SHP77 treated with DMSO at 0.1 percent for 48 hours (cell line): ENCODE results near the gene NAALADL2.
"Not testable (repeated sequence)": the region's sequence is repeated elsewhere in the genome, so short reads cannot be mapped to it uniquely, and the experiment has no call there.

Experiments
- DNase-seq: peaks from one replicate; lab custom pipeline; 2025; lab: John Stamatoyannopoulos, UW

The NAALADL2 gene

DNA sequence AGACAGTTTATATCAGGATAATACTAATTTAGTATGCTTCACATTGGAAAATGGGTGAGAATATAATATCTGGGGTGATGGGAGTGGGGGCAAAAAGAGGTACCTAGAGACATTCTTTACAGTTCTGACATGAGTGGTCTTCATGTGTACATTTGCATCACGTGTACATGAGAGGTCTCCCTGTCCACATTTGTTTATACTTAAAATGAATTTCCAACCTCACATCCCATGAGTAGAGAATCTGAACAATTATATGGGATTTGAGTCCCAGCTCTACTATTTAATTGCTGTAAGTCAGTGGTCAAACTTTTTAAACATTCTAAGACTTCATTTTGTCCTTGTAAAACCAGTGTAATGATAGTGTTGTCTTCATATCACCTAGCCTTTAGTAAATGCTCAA, 408.4 kb downstream of the NAALADL2 start:
- no peak for DNase-seq

DNA sequence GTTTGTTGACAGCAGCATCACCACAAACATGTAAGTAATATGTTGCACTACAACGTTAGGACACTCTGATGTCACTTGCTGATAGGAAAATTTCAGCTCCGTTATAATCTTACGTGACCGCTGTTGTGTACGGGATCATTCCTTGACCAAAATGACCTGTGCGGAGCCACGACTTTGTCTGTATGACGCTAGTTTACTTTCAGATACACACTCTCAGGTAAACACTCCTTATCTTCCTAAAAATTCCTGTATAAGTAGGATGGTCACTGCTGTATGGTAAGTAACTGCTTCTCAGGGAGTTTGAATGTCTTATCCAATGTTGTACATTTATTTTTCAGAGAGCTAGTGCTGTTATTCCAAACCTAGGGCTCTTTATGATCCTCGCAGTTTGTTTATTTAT, 410.3 kb downstream of the NAALADL2 start:
- DNase-seq: no peak

DNA sequence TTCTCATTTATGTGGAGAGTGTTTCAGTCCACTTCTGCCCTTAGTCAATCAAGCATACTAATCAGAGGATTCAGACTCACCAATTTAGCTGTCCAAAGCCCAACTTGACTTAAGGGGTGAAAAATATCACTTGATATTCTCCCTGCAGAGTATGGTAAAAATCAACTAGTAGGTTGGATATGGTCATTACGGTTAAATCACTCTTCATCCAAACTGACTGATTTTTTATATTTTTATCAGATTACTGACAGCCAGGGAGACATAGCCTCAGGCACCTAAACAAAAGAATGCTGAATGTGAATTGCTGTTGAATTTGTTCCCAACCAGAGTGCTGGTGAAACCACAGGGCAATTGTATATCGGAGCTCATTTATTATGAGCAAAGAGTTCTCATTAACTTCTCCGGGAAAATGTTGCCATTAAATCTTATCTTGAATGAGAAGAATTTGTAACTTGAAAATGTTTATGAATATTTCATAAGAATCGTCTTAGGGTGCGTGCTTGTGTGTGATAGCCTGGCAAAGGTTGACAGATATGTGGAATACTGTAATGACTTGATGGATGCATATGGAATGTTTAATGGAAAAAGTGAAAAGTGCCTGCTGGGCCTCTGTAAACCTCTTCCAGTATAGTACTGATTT, 411.2 kb downstream of the NAALADL2 start:
- DNase-seq: no peak

DNA sequence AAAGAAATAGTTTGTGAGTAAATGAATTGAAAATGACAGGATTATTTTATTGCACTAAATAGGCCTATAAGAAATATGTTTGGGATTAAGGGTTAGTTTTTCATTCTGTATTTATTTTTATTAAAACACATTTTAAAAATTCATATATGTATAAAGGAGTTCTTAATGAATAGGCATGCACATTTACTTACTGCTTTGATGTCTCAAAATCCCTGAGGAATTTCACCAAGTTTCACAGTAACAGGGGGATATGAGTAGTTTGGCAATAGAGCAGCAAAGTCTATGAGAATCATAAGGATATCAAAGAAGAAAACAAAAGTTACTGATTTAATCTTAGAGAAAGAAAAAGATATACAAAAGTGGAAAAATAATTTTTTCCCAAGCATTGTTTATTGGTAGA, 411.7 kb downstream of the NAALADL2 start:
- no peak for DNase-seq

DNA sequence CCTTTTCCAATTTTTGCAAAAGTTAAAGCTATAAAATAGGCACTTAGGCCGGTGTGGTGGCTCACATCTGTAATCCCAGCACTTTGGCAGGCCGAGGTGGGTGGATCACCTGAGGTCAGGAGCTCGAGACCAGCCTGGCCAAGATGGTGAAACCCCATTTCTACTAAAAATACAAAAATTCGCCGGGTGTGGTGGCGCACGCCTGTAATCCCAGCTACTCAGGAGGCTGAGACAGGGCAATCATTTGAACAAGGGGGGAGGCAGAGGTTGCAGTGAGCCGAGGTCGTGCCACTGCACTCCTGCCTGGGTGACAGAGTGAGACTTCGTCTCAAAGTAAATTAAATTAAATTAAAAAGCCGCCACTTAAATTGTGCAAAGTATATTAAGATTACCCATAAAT, 412.3 kb downstream of the NAALADL2 start:
- DNase-seq: not testable (repeated sequence)

DNA sequence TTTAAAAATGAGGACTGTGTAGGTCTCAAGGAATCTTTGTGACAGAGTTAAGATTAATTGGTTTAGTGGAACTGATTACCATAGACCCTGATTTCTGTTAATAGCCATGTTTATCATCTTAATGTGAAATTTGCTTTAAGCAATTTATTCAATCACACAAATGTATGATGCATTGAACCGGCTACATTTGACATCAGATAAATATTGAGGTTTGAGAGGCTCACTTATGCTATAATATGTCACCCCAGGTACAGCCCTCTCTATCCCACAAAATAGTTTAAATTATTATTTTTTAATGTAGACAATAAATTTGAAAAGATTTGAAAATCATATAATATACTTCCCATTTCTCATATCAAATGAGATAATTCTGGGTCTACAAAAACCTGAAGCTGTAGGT, 413.3 kb downstream of the NAALADL2 start:
- no peak for DNase-seq

DNA sequence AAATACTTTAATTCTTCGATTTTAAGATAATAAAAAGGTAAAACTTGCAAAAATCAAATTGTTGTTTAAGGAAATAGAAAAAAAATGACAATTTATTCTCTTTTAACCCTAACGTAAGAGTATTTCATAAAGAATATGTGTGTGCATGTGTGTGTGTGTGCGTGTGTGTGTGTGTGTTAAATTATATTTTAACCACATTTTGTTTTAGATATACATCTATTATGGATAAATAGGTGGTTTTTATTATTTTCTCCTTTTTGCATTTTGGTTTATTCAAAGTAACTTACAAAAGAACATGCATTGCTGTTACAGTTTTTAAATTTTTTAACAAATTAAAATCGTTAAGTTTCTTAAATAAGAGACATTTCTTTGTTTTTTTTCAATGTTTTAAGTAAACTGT, 414.4 kb downstream of the NAALADL2 start:
- DNase-seq: no peak

DNA sequence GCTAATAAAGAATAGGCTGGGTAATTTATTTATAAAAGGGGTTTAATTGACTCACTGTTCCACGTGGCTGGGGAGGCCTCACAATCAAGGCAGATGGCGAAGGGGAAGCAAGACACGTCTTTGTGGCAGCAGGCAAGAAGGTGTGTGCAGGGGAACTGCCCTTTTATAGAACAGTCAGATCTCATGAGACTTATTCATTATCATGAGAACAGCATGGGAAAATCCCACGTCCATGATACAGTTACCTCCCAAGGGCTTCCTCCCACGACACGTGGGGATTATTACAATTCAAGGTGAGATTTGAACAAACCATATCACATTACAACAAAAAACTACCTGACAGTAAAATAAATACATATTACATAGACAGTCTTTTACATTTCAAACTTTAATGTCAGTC, 414.9 kb downstream of the NAALADL2 start:
- DNase-seq: peak; percentile 81

DNA sequence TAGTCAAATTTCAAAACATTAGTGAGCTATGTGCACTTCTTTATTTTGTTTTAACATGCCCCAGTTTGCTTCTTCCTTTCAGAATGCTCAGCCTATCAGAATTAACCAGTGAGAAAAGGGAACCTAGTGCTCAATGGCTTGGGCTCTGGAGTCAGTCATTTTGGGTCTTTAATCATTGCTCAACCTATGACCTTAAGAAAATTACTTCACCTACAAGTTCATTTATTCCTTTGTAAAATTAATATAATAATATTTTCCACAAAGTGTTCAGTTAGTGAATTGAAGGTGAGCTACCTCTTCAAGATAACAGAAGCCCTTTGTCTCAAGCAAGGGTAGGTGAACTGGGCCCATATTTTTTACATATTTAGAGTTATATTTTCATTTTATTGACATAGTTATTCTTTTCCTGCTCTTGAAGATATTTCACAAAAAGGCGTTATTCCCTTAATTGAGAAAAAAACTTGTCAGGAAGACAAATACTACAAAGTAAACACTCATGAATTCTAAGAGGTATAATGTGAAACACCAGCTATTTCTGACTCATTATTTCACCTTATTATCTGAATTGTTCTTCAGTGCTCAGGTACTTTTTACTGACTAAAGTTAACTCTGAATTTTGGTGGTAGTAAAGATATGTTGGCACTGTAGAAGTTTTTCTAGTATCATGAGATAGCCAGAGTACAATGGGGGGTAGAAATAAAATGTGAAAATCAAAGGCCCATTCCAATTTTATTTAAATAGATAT, 415.5 kb downstream of the NAALADL2 start:
- DNase-seq: no peak

DNA sequence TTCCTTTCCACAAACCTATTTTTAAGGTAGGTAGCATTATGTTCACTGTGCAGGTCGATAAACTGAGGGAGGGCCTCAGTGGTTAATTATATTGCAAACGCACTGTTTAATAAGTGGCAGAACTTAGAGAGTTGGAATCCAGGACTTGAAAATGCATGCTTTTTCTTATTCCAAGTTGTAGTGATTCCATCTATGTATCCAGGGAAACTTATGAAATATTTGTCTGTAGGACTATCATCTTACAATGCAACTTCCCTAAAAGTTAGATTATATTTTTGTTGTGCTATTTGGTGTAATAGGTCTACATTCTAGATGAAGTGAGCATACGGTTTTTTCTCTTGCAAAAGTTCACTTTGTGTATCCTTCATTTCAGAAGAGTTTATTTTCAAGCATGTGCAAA, 419.5 kb downstream of the NAALADL2 start:
- no peak for DNase-seq

DNA sequence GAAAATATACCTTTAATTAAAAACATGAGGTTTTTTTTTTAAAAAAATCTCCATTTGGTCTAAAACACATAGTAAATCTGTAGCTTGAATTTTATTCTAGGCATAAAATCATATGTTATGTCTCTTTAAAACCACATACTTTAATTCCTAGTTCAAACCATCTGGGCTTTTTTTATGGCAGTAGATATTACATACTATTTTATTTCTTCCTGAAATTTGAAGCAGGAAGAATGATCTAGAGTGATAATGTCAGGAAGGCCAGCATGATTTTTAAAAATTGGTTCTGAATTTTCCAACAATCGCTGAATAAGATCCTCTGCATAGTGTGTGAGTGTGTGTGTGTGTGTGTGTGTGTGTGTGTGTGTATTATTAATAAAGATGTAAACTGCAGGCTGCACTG, 420.3 kb downstream of the NAALADL2 start:
- DNase-seq: no peak

DNA sequence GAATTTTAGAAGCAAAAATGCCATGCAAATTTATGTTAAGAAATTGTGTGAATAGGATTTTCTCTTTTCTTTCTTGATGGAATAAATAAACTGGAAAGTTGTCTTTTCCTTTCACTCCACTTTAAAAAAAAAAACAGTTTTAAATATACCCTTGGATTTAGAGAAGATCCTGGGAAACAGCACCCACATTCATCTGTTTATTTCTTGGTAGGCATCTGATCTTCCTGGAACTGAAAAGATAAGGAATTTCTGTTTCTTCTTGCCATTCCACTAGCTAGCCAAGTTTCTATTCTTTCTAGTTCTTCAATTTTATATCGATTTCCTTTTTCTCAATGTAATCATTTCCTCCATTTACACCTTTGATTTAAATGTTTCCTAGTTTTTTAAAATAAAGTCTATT, 420.8 kb downstream of the NAALADL2 start:
- no peak for DNase-seq

DNA sequence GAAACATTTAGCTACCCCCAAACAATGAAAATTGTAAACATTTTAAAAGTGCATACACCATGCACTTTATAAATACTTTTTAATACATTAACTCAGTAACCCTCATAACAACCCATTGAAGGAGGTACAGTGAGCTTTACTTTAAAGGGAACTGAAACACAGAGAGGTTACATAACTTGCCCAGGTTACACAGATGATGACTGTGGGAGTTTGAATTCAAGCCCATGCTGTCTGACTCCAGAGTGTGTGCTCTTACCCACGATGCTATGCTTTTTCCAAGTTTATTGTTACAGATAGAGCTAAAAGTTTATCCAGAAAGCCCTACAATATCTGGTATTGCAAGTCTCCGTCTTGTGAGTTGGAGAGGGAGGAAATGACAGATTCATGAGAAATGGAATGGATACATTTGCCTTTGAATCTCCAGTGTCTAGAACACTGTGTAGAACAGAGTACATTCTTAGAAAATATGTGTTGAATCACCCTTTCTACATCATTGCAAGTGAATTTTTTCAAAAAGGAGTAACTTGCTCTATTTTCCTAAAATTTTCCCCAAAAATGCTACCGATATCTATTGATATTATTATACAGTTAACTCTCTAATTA, 428.3 kb downstream of the NAALADL2 start:
- DNase-seq: no peak

DNA sequence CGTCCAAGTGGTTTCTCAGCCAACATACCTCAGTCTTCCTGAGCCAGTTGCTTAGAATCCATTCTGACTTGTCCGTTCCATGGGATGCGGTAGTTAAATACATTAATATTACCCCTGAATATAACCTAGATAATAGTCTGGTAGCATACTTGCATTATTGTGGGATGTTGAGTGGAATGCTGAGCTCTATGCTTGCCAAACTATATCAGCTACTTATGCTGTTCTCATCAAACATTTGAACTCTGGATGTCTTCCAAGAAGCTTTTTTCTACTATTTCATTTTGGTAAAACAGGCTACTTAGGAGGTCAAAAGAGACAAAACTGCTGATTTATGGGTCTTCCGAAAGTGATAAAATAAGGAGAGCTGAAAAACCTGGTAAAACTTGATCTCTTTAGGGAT, 429.5 kb downstream of the NAALADL2 start:
- DNase-seq: no peak

DNA sequence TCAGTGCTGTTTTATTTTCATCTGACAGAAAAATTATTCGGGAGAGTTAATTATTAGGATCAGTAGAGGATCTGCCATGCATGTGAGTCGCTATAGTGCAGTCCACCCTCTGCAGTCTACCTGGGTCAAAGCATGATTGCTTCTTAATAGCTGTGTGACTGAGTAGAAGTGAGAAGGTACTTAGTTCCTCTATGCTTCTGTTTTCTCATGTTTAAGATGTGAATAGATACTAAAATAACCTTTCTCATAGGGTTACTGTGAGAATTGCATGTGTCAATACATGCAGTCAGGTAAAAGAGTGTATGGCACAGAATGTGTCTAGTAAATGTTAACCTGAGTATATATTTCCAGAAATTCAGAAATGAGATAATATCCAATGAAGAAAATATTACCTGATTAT, 435.7 kb downstream of the NAALADL2 start:
- no peak for DNase-seq

DNA sequence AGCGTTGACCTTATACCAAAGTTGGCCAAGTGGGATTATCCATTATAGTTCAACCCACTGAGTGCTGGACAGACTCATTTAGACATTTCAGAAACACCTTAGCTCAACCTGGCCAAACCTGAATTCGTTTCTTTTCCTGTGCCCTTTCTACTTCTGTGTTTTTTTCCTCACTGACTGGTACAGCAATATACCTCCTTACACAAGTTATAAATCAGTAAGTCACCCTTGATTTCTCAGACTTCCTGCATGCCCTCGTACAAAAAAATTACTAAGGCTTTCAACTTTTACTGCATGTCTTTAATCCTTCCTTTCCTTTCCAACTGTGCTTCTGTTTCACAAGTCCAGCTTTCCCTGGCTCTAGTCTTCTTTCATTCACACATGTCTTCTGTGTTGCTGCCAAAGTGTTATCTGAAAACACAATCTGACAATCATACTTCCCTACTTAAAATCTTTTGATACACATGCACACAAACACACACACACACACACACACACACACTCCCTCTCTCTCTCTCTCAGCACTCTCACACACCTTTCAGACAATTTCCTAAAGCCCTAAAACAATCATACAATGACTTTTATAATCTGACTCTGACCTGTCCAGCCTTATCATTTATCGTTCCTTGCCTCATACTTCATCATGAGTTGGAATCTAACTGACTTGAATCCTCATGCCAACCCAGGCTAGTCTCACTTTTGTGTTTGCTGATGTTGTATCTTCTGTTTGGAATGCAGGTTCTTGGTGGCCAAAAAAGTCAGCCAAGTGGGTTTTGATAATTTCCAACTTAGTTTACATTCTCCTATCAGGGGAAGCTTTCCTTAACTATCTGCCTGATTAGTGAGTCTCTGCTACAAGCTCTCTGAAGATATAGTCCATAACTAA, 436.4 kb downstream of the NAALADL2 start:
- DNase-seq: no peak

DNA sequence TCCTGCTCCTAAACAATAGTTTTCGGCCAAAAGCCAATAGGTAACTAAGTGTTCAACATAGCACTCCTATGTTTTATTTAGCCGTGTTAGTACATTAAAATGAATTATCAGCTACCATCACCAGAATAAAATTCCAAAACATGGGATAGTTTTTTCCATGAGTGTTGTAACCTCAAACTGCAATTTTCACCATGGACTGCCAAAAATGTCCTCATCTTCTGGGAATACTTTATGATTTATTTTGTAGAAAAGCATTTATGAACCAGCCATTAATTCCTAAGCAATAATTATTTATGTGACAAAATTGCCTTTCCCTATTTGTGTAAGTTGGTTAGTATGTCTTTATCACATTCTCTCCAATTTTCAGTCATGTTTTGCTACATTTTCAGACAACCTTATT, 438.1 kb downstream of the NAALADL2 start:
- no peak for DNase-seq

DNA sequence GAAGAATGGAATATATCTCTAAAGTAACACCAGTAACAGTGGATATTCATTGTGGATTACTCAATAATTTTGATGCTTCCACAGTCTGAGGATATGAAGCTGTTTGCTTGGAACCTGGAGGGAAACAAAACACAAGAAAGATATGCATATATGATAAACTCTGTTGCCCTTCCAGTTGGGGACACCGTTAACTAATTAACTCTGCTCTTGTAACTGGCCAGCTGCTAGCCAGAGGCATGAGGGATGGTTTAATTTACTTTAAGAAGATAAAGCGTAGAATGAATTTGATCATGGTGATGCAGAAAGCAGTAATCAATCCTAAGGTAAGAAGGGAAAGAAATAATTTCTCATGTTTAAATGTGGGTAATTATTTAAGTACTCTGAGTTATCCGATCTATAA, 442.6 kb downstream of the NAALADL2 start:
- no peak for DNase-seq

DNA sequence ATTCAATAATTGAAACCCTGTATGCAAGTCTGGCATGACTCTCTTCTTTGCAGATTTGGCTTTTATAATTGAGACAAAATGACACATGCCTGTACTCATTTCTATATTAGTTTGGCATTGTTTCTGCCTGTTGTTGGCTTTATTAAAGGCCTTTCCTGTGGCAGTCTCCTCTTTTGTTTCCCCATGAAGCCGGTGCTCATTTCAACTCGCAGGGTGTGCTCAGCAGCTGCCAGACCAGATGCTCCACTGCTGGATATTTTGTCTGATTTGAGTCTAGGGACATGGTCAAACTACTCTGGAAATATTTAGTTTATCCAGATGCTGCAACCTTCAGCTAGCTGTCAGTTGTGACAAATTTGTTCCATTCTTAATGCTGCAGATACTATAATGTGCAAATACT, 445.3 kb downstream of the NAALADL2 start:
- DNase-seq: no peak

DNA sequence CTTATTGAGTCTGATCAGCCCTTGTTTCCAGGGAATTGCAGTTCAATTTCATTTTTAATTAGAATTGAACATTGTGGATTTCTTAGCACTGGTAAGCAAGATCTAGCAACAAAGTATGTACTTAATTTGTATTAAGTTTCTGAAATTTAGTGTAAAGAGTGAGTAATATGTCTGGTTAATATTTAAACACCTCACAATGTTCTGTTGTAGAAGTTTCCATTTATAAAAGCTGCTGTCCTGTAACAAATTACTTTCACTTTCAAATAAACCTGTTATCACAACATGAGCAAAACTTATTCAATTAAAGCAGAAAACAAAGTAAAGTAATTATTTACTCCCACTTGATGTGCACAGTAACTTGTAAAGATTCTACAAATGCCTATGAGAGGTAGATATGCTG, 448.5 kb downstream of the NAALADL2 start:
- DNase-seq: no peak

DNA sequence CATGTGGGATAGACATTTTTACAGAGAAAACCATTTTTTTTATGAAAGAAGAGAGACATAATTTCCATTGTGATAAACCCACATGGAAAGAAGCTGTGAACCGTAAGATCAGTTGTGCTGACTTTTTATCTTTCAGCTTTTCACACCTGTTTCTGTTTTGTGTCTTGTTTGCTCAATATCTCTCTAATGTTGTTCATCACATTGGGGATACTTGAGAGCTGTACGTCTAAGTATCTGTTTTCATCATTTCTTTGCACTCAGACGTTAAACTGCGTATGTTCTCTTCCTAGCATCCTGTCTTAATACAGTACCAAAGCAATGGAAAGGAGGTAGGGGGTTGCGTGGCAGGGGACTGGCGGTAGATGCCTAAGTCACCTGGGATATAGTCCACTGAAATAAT, 449.0 kb downstream of the NAALADL2 start:
- DNase-seq: no peak

DNA sequence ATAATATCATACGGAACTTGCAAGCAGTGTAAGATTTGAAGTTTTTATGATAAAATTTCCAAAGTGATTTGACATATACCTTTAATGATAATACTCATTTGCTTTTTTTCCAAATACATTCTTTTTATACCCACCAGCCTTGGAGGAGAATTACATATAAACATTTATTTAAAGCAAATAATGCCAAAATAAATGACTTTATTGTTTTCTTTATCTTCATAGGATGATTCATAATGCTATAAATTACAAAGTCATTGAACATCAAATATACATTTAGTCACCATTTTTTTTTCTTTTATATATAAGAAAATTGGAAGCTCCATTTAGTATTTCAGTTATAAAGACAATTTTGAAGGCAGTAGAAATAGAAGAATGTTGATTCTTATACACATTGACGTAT, 450.9 kb downstream of the NAALADL2 start:
- DNase-seq: no peak

DNA sequence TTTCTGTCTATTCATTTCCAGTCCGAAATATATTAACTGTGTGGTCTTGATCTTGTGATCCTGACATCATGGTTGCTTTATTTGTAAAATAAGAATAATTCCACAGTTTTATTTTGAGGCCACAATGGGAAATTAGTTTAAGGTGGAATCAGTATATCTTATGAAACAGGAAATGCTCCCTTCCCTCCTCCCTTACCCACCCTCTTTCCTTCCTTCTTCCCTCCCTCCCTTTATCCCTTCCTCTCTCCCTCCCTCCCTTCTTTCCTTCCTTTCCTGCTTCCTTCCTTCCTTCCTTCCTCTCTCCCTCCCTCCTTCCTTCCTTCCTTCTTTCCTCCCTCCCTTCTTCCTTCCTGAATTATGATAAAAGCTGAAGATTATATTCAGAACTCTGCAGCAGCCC, 452.3 kb downstream of the NAALADL2 start:
- DNase-seq: no peak
